Measurements from ENCODE around the gene MED13L.
A peak's percentile ranks its signal among the peaks of the same experiment; 100 is the strongest.

Gene MED13L

DNA sequence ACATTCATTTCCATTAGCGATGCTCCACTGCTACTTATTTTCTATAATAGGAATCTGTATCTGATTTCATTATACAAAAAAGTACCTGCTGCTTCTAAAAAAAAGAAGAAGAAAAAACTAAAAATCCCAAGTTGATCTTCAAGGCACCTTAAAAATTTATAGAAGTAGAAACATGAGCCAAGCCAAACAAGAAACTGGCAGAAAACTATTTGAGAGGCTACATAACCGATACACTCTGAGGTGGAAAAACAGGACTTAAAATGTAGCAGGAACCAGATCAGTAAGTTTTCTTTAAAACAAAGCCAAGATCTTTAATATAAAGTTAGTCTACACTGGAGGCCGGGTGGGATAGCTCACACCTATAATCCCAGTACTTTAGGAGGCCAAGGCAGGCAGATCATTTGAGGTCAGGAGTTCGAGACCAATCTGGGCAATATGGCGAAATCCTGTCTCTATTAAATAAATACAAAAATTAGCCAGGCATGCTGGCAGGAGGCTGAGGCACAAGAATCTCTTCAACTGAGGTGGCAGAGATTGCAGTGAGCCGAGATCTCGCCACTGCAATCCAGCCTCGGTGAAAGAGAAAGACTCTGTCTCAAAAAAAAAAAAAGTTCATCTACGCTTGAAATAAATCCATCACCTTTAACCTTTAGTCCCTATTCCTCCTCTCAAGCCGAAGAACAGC lies 278.6 kb downstream of the MED13L start:
- H3K27me3 ChIP-seq (ENCODE audit: insufficient read depth, low read length, poor library complexity), result no peaks in the 10 kb centered on the region

DNA sequence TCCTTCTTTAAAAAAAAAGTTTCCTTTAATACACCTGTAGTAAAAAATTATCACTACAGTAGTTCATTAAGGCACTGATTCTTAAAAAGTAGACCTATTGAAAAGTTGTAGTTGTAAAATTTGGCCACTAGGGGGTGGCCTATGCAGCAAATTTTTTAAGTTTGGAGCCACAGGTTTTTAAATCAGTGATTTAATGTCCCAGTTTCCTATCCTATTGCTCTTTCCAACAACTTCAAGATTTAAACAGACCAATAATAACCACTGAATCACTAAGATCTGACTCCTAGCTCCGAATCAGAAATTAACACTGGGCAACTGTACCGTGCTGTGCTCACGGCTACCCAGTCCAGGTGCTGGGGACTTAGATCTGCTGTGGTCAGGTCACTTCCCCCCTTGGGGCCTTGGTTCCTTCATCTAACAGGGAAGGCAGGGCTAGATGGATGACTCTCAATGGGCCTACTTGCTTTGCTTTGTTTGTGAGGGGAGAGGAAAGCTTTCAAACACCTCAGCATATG lies 279.3 kb downstream of the MED13L start:
- Histone ChIP-seq H3K4me2 (ENCODE audit: insufficient read depth, low read length) (no peak overlapping the region), H3K27ac (ENCODE audit: low read length) (no peak overlapping the region), H2AFZ (ENCODE audit: low read depth, low read length) (no peak overlapping the region), H4K20me1 (ENCODE audit: insufficient read depth, low read length) (peaks cover 7% of the 10 kb centered on the region), H3K27me3 (ENCODE audit: insufficient read depth, low read length, poor library complexity) (no peaks in the 10 kb centered on the region), H3K36me3 (ENCODE audit: insufficient read depth, low read length) (peaks cover 80% of the 10 kb centered on the region), H3K79me2 (ENCODE audit: insufficient read depth, low read length) (no peaks in the 10 kb centered on the region; the same call in 1 of the 2 replicates), H3K9ac (ENCODE audit: low read depth, low read length) (no peak overlapping the region), H3K4me1 (ENCODE audit: insufficient read depth, low read length) (no peaks in the 10 kb centered on the region; the same call in 1 of the 2 replicates), H3K9me3 (ENCODE audit: insufficient read depth, low read length, severe bottlenecking) (no peaks in the 10 kb centered on the region), H3K4me3 (ENCODE audit: low read depth in 1 of 2, low read length in 2 of 2) (no peak overlapping the region)
- ATAC-seq (ENCODE audit: insufficient read depth, low read depth), result peak; percentile 85
- peak; percentile 42 for DNase-seq
- TF ChIP-seq EZH2 (IDR thresholded peaks at IDR 0.05; ENCODE audit: borderline replicate concordance, low read depth, low read length, severe bottlenecking), result no peak
- TF ChIP-seq, protein P1, sequence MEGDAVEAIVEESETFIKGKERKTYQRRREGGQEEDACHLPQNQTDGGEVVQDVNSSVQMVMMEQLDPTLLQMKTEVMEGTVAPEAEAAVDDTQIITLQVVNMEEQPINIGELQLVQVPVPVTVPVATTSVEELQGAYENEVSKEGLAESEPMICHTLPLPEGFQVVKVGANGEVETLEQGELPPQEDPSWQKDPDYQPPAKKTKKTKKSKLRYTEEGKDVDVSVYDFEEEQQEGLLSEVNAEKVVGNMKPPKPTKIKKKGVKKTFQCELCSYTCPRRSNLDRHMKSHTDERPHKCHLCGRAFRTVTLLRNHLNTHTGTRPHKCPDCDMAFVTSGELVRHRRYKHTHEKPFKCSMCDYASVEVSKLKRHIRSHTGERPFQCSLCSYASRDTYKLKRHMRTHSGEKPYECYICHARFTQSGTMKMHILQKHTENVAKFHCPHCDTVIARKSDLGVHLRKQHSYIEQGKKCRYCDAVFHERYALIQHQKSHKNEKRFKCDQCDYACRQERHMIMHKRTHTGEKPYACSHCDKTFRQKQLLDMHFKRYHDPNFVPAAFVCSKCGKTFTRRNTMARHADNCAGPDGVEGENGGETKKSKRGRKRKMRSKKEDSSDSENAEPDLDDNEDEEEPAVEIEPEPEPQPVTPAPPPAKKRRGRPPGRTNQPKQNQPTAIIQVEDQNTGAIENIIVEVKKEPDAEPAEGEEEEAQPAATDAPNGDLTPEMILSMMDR (IDR thresholded peaks at IDR 0.05; ENCODE audit: borderline replicate concordance, extremely low read depth, low read length, poor library complexity, severe bottlenecking), result peak; percentile 76

More for the DNA sequence above, 278.6 kb downstream of the MED13L start:
- TF ChIP-seq, protein P1 (IDR thresholded peaks at IDR 0.05; ENCODE audit: borderline replicate concordance, extremely low read depth, low read length, poor library complexity, severe bottlenecking), result no peak
- TF ChIP-seq EZH2 (IDR thresholded peaks at IDR 0.05; ENCODE audit: borderline replicate concordance, low read depth, low read length, severe bottlenecking), result no peak
- Histone ChIP-seq H3K4me2 (ENCODE audit: insufficient read depth, low read length) (no peak overlapping the region), H3K79me2 (ENCODE audit: insufficient read depth, low read length) (no peaks in the 10 kb centered on the region; the same call in 1 of the 2 replicates), H3K4me3 (ENCODE audit: low read depth in 1 of 2, low read length in 2 of 2) (no peak overlapping the region), H3K9ac (ENCODE audit: low read depth, low read length) (no peak overlapping the region), H4K20me1 (ENCODE audit: insufficient read depth, low read length) (peaks cover 7% of the 10 kb centered on the region), H3K27ac (ENCODE audit: low read length) (no peak overlapping the region), H3K4me1 (ENCODE audit: insufficient read depth, low read length) (no peaks in the 10 kb centered on the region; the same call in 1 of the 2 replicates), H3K36me3 (ENCODE audit: insufficient read depth, low read length) (peaks cover 79% of the 10 kb centered on the region), H2AFZ (ENCODE audit: low read depth, low read length) (no peak overlapping the region), H3K9me3 (ENCODE audit: insufficient read depth, low read length, severe bottlenecking) (no peaks in the 10 kb centered on the region)
- DNase-seq (no peak), ATAC-seq (ENCODE audit: insufficient read depth, low read depth) (no peak)

DNA sequence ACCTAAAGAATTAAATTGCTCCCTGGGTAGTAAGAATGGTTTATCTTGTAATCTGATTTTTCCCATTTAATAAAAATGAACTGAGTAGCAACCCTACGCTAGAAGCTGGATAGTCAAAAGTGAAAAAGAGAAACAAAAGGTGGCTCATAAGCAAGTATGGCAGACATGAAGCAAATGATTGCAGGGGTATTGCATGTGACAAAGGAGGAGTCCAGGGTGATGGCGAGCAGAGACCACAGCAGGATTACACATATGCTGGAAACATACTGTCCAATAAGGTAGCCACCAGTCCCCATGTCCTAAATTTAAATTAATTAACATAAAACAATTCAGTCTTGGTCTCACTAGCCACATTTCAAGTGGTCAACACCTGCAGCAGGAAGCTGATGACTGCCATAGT lies 283.8 kb downstream of the MED13L start:
- Histone ChIP-seq H3K4me3 (ENCODE audit: low read depth in 1 of 2, low read length in 2 of 2) (no peak overlapping the region), H3K9ac (ENCODE audit: low read depth, low read length) (no peak overlapping the region), H3K36me3 (ENCODE audit: insufficient read depth, low read length) (peaks cover 89% of the 10 kb centered on the region), H3K9me3 (ENCODE audit: insufficient read depth, low read length, severe bottlenecking) (no peaks in the 10 kb centered on the region), H3K27me3 (ENCODE audit: insufficient read depth, low read length, poor library complexity) (no peaks in the 10 kb centered on the region), H4K20me1 (ENCODE audit: insufficient read depth, low read length) (peaks cover 14% of the 10 kb centered on the region), H3K4me2 (ENCODE audit: insufficient read depth, low read length) (no peak overlapping the region), H2AFZ (ENCODE audit: low read depth, low read length) (no peak overlapping the region), H3K79me2 (ENCODE audit: insufficient read depth, low read length) (peaks cover 21% of the 10 kb centered on the region), H3K27ac (ENCODE audit: low read length) (no peak overlapping the region), H3K4me1 (ENCODE audit: insufficient read depth, low read length) (no peaks in the 10 kb centered on the region; the same call in 1 of the 2 replicates)
- TF ChIP-seq, protein P1 (IDR thresholded peaks at IDR 0.05; ENCODE audit: borderline replicate concordance, extremely low read depth, low read length, poor library complexity, severe bottlenecking), result no peak
- no peak for TF ChIP-seq EZH2 (IDR thresholded peaks at IDR 0.05; ENCODE audit: borderline replicate concordance, low read depth, low read length, severe bottlenecking)
- DNase-seq (no peak), ATAC-seq (ENCODE audit: insufficient read depth, low read depth) (no peak)

Measured in DND-41 (cell line).